CD4-positive, alpha-beta T cell (primary cell): ENCODE measurements around the gene CHID1. TPM values are rescaled to one million over a fixed set of nuclear protein-coding genes. Genes with fewer than 3 reads are reported as not detected.

Experiments
- ATAC-seq: fragments of 200-7000 bp; cut with Tn5 transposase; one replicate; pipeline ENCODE4 v1.10.0; 2022; ENCODE audit warnings: mild to moderate bottlenecking; ENCODE audit not compliant: poor library complexity
- CTCF ChIA-PET: fragments of 350-600 bp; sonication (Branson Sonifier 250); formaldehyde crosslinking; loops from one replicate; lab custom pipeline; 2021; ENCODE audit warnings: antibody characterized with exemption, inconsistent platforms; lab: Charles Lee
- POLR2A ChIA-PET: fragments of 350-600 bp; sonication (Branson Sonifier 250); formaldehyde crosslinking; loops from one replicate; lab custom pipeline; 2021; ENCODE audit warnings: antibody characterized with exemption, inconsistent platforms; lab: Charles Lee
- DNase-seq, 14 experiments: peaks; one replicate each; pipeline ENCODE4 v3.0.0-alpha.2; 2013 to 2020; ENCODE audit warnings: mixed read lengths in 2 of 14
- H3K27ac ChIP-seq, 2 donors: one replicate each; pipeline versions ENCODE4 v1.5.1 to v1.7.0; 2013; ENCODE audit warnings: low read length in 2 of 2, low read depth in 1 of 2, mild to moderate bottlenecking in 1 of 2
- H3K27me3 ChIP-seq, 2 experiments: 1 replicate in 1 of 2; 2 replicates in 1 of 2; pipeline versions ENCODE4 v1.6.1 to v1.7.0; 2013; ENCODE audit warnings: low read length in 2 of 2, control low read depth in 1 of 2, mild to moderate bottlenecking in 1 of 2, moderate library complexity in 1 of 2; ENCODE audit not compliant: insufficient read depth in 2 of 2, control insufficient read depth in 1 of 2
- H3K36me3 ChIP-seq: one replicate; pipeline ENCODE4 v1.6.1; 2013; ENCODE audit warnings: low read length, control low read depth; ENCODE audit not compliant: insufficient read depth
- H3K4me1 ChIP-seq: one replicate; pipeline ENCODE4 v1.6.1; 2013; ENCODE audit warnings: low read length, control low read depth; ENCODE audit not compliant: insufficient read depth
- H3K4me3 ChIP-seq: one replicate; pipeline ENCODE4 v1.5.1; 2013; ENCODE audit warnings: mild to moderate bottlenecking, low read length, moderate library complexity
- H3K9me3 ChIP-seq, 2 experiments: 1 replicate in 1 of 2; 2 replicates in 1 of 2; pipeline versions ENCODE4 v1.6.1 to v1.7.0; 2013; ENCODE audit warnings: low read length in 2 of 2, mild to moderate bottlenecking in 2 of 2, control low read depth in 1 of 2, moderate library complexity in 1 of 2; ENCODE audit not compliant: control insufficient read depth in 1 of 2, insufficient read depth in 1 of 2
- H3K27ac Mint-ChIP-seq: one replicate; pipeline ENCODE4 v1.8.0; 2020; ENCODE audit warnings: mixed read lengths
- H3K27me3 Mint-ChIP-seq: one replicate; pipeline ENCODE4 v1.8.0; 2021; ENCODE audit warnings: mixed read lengths
- H3K36me3 Mint-ChIP-seq: one replicate; pipeline ENCODE4 v1.8.0; 2021; ENCODE audit warnings: low read depth, mixed read lengths
- H3K4me1 Mint-ChIP-seq: one replicate; pipeline ENCODE4 v1.8.0; 2021; ENCODE audit warnings: low read depth, mixed read lengths
- H3K4me3 Mint-ChIP-seq: one replicate; pipeline ENCODE4 v1.8.0; 2020; ENCODE audit warnings: mild to moderate bottlenecking, mixed read lengths
- H3K9me3 Mint-ChIP-seq: one replicate; pipeline ENCODE4 v1.8.0; 2020; ENCODE audit warnings: mixed read lengths
- CTCF ChIP-seq: fragments of 200-600 bp; IDR thresholded peaks from one replicate; pipeline ENCODE4 v1.8.0; 2022; ENCODE audit warnings: antibody characterized with exemption, mild to moderate bottlenecking
- intact Hi-C, 2 experiments: fragments of 100-400 bp; cut with DNase I in 1 of 2; cut with micrococcal nuclease in 1 of 2; formaldehyde crosslinking; loops; one replicate each; pipeline versions ENCODE4 v1.15.1 to v1.9.0; 2023 to 2025; cut with DNase I, micrococcal nuclease
- total RNA-seq, 174 experiments: library from RNA in 2 of 174; stranded (reverse) in 2 of 174; gene quantifications; one replicate each; pipeline ENCODE4 v1.2.3 and lab custom pipeline; 2021 to 2026

Gene CHID1
- total RNA-seq, 2 experiments from 2014 or later = 17.1 to 22.8 TPM

DNA sequence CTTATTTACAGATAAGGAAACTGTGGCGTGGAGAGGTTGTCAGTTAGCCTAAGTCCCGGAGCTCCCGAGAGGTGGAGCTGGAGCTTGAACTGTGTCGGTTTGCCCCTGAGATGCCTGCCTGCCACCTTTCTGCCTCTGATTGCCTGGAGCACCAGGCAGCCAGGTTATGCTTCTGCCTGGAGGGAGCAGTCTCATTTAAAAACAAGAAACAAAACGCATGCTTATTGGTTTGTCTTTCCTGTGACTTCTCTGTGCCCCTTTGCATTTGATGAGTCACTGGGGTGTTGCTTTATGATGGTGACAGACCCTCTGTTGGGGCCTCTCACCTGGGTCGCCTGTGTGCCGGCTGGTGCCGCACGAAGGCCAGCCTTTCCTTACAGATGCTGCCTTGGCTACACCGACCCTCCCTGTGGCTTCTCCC is 27.2 kb upstream of the CHID1 start:
- no peaks in the 10 kb centered on the region for H3K27me3 ChIP-seq
- peaks cover 7% of the 10 kb centered on the region for H3K36me3 ChIP-seq
- ChIA-PET POLR2A (no interaction called here), CTCF (no interaction called here)
- H3K36me3 Mint-ChIP-seq = peaks cover 29% of the 10 kb centered on the region
- TF ChIP-seq CTCF = no peak
- H3K27ac ChIP-seq = no peak overlapping the region
- no peaks in the 10 kb centered on the region for H3K9me3 Mint-ChIP-seq
- H3K4me1 Mint-ChIP-seq = peaks cover 74% of the 10 kb centered on the region
- no peaks in the 10 kb centered on the region for H3K27me3 Mint-ChIP-seq
- H3K4me1 ChIP-seq = peaks cover 52% of the 10 kb centered on the region
- no peak for DNase-seq
- peak overlapping the region; percentile 49 for H3K27ac Mint-ChIP-seq
- intact Hi-C loops = no loop called here
- no peak overlapping the region for H3K4me3 ChIP-seq
- ATAC-seq = no peak
- H3K9me3 ChIP-seq = no peaks in the 10 kb centered on the region
- peak overlapping the region; percentile 18 for H3K4me3 Mint-ChIP-seq

DNA sequence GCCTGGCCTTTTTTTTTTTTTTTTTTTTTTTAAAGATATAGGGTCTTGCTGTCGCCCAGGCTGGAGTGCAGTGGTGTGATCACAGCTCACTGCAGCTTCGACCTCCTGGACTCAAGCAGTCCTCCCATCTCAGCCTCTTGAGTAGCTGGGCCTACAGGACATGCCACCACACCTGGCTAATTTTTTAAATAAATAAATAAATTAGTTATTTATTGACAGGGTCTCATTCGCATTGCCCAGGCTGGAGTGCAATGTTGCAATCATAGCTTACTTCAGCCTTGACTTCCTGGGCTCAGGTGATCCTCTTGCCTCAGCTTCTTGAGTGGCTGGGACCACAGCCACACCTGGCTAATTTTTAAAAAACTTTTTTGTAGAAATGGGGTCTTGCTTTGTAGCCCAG is 25.6 kb upstream of the CHID1 start:
- no peak for ATAC-seq
- no peak for DNase-seq
- H3K36me3 ChIP-seq = peaks cover 7% of the 10 kb centered on the region
- H3K27ac ChIP-seq = no peak overlapping the region
- Mint-ChIP-seq H3K27me3 (no peaks in the 10 kb centered on the region), H3K27ac (peak overlapping the region; percentile 49), H3K4me3 (no peak overlapping the region), H3K4me1 (peaks cover 75% of the 10 kb centered on the region), H3K9me3 (no peaks in the 10 kb centered on the region), H3K36me3 (peaks cover 24% of the 10 kb centered on the region)
- H3K9me3 ChIP-seq = no peaks in the 10 kb centered on the region
- no peak for TF ChIP-seq CTCF
- no peak overlapping the region for H3K4me3 ChIP-seq
- H3K27me3 ChIP-seq = no peaks in the 10 kb centered on the region
- ChIA-PET CTCF (no interaction called here), POLR2A (no interaction called here)
- peaks cover 60% of the 10 kb centered on the region for H3K4me1 ChIP-seq
- intact Hi-C loops = no loop called here

DNA sequence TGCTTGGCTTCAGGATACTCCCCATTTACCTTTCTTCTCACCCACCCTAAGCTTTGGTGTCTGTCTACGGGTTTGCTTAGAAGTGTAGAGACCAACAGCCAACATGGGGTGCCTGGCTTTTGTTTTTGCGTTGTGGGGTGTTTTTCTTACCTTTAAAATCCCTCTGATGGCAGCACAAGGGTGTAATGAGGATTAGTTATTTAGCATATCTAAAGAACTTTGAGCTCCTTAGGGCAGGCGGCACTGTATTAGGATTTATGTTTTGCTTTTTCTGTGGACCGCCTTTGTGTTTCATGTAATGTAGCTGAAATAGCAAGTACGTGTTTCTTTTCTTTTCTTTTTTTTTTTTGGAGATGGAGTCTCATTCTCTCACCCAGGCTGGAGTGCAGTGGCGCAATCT is 23.9 kb upstream of the CHID1 start:
- no peak overlapping the region for H3K4me3 Mint-ChIP-seq
- ChIA-PET POLR2A (no interaction called here), CTCF (no interaction called here)
- Histone ChIP-seq H3K27ac (no peak overlapping the region), H3K27me3 (no peaks in the 10 kb centered on the region), H3K36me3 (peaks cover 7% of the 10 kb centered on the region), H3K4me3 (no peak overlapping the region), H3K9me3 (no peaks in the 10 kb centered on the region), H3K4me1 (peaks cover 53% of the 10 kb centered on the region)
- intact Hi-C loops = no loop called here
- peaks cover 16% of the 10 kb centered on the region for H3K36me3 Mint-ChIP-seq
- peaks cover 65% of the 10 kb centered on the region for H3K4me1 Mint-ChIP-seq
- no peaks in the 10 kb centered on the region for H3K9me3 Mint-ChIP-seq
- DNase-seq (no peak), ATAC-seq (no peak)
- TF ChIP-seq CTCF = no peak
- H3K27me3 Mint-ChIP-seq = no peaks in the 10 kb centered on the region
- peak overlapping the region; percentile 20 for H3K27ac Mint-ChIP-seq
